Left renal pelvis (tissue), 4 donors: ENCODE measurements around the gene LBHD2. TPM values are rescaled to one million over a fixed set of nuclear protein-coding genes. Genes with fewer than 3 reads are reported as not detected.

Source experiments
- polyA plus RNA-seq, 4 donors: library from polyadenylated mRNA; unstranded; fragments of 120-200 nt; gene quantifications; one replicate each; pipeline ENCODE4 v1.2.1, GENCODE V29; 2013; ENCODE audit not compliant: insufficient read length in 4 of 4

The LBHD2 gene
- polyA plus RNA-seq, 4 donors = not detected

Other genes with a start within 250 kb of the LBHD2 start
- 10 to 100 TPM in 3 of 4 donors, under 1 TPM in 1; 0.75 to 42.1 (median 20.2) TPM for gene AMN, start 161.5 kb upstream of the LBHD2 start, polyA plus RNA-seq
- gene CDC42BPB, start 26.7 kb upstream of the LBHD2 start, polyA plus RNA-seq = 10 to 100 TPM; 66.5 to 84.8 (median 74.8) TPM
- gene EXOC3L4, start 10.5 kb downstream of the LBHD2 start, polyA plus RNA-seq = 1 to 10 TPM in 2 of 4 donors, under 1 TPM in 2; 0.70 to 5.3 (median 1.8) TPM
- gene TNFAIP2, start 39.3 kb downstream of the LBHD2 start, polyA plus RNA-seq = 10 to 100 TPM; 31.7 to 52.7 (median 44.7) TPM